ENCODE data around the gene TMPRSS11D. TPM values are rescaled to one million over a fixed set of nuclear protein-coding genes. Genes with fewer than 3 reads are reported as not detected.

Gene TMPRSS11D
- total and polyA plus RNA-seq, 5 donors from 2014 or later, result not detected

- no peaks in the 10 kb centered on the region for H3K27me3 Mint-ChIP-seq
- no peaks in the 10 kb centered on the region for H3K4me1 ChIP-seq (ENCODE audit: control insufficient read depth, insufficient read depth, low read length, poor library complexity, severe bottlenecking)
- no peaks in the 10 kb centered on the region for H3K9me3 ChIP-seq (ENCODE audit: control insufficient read depth in 2 of 2, low read length in 2 of 2)
- H3K4me3 Mint-ChIP-seq, result no peak overlapping the region
- no peaks in the 10 kb centered on the region for H3K27me3 ChIP-seq (ENCODE audit: control insufficient read depth, insufficient read depth, low read length)
- H3K4me1 Mint-ChIP-seq, result no peaks in the 10 kb centered on the region
- H3K36me3 Mint-ChIP-seq, result no peaks in the 10 kb centered on the region
- no peak overlapping the region for H3K4me3 ChIP-seq (ENCODE audit: low read depth, low read length)
- peaks cover 0 to 7% (median 0%) of the 10 kb centered on the region in 7 donors for H3K9me3 Mint-ChIP-seq
- no peak overlapping the region for H3K27ac ChIP-seq (ENCODE audit: insufficient read depth, low read length, poor library complexity, severe bottlenecking)
- ATAC-seq (ENCODE audit: low read depth in 2 of 2) (no peak), DNase-seq (peak in 1 of 3 donors; percentile 30)
- H3K36me3 ChIP-seq (ENCODE audit: control insufficient read depth, insufficient read depth, low read length), result no peaks in the 10 kb centered on the region
- H3K27ac Mint-ChIP-seq, result no peak overlapping the region
These were observed 11.9 kb downstream of the TMPRSS11D start for GRCh38 chr4:67871867-67872266.

DNA sequence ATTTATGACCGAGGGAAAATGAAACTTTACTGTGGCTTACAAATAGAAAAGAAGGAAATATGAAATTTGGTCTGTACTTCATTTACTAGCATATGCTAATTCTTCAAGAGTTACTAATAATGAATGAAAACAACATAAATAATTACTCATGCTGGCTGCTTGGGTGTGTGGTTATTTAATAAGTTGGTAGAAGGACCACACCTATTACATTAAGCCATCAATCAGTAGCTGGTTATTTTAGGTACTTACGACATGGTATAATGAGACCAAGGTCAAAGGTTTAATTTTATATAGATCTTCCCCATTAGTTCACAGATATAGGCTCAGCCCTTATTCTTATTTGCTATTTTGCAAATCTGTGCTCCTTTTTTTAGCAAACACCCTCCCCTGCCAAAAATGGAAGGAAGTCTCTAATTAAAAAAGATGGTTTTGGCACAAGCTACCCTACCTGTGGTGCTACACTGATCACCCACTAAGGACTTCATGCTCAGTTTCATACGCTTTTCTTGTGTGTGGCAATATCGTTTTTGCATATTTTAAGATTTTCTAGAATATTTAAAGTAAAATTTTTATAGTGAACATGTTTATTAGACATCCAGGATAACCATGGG, 14.1 kb downstream of the TMPRSS11D start:
- Mint-ChIP-seq H3K27ac (no peak overlapping the region), H3K9me3 (peaks cover 0 to 6% (median 1%) of the 10 kb centered on the region in 7 donors), H3K36me3 (no peaks in the 10 kb centered on the region), H3K4me3 (no peak overlapping the region), H3K4me1 (no peaks in the 10 kb centered on the region), H3K27me3 (no peaks in the 10 kb centered on the region)
- no peaks in the 10 kb centered on the region for H3K9me3 ChIP-seq (ENCODE audit: control insufficient read depth in 2 of 2, low read length in 2 of 2)
- no peaks in the 10 kb centered on the region for H3K27me3 ChIP-seq (ENCODE audit: control insufficient read depth, insufficient read depth, low read length)
- DNase-seq (no peak), ATAC-seq (ENCODE audit: low read depth in 2 of 2) (no peak)
- no peak overlapping the region for H3K27ac ChIP-seq (ENCODE audit: insufficient read depth, low read length, poor library complexity, severe bottlenecking)
- no peaks in the 10 kb centered on the region for H3K36me3 ChIP-seq (ENCODE audit: control insufficient read depth, insufficient read depth, low read length)
- H3K4me3 ChIP-seq (ENCODE audit: low read depth, low read length), result no peak overlapping the region
- H3K4me1 ChIP-seq (ENCODE audit: control insufficient read depth, insufficient read depth, low read length, poor library complexity, severe bottlenecking), result no peaks in the 10 kb centered on the region

GRCh38 chr4:67861513-67861912, 22.3 kb downstream of the TMPRSS11D start:
- ATAC-seq (ENCODE audit: low read depth in 2 of 2) (no peak), DNase-seq (no peak)
- H3K4me1 Mint-ChIP-seq, result no peaks in the 10 kb centered on the region
- no peaks in the 10 kb centered on the region for H3K9me3 ChIP-seq (ENCODE audit: control insufficient read depth in 2 of 2, low read length in 2 of 2)
- H3K27me3 ChIP-seq (ENCODE audit: control insufficient read depth, insufficient read depth, low read length), result no peaks in the 10 kb centered on the region
- no peaks in the 10 kb centered on the region for H3K27me3 Mint-ChIP-seq
- H3K27ac ChIP-seq (ENCODE audit: insufficient read depth, low read length, poor library complexity, severe bottlenecking), result no peak overlapping the region
- H3K4me3 Mint-ChIP-seq, result no peak overlapping the region
- peaks cover 0 to 9% (median 4%) of the 10 kb centered on the region in 7 donors for H3K9me3 Mint-ChIP-seq
- H3K36me3 ChIP-seq (ENCODE audit: control insufficient read depth, insufficient read depth, low read length), result no peaks in the 10 kb centered on the region
- no peak overlapping the region for H3K4me3 ChIP-seq (ENCODE audit: low read depth, low read length)
- no peaks in the 10 kb centered on the region for H3K4me1 ChIP-seq (ENCODE audit: control insufficient read depth, insufficient read depth, low read length, poor library complexity, severe bottlenecking)
- no peak overlapping the region for H3K27ac Mint-ChIP-seq
- H3K36me3 Mint-ChIP-seq, result no peaks in the 10 kb centered on the region

- no peak for ATAC-seq (ENCODE audit: low read depth in 2 of 2)
- Mint-ChIP-seq H3K27me3 (peaks cover 4% of the 10 kb centered on the region), H3K36me3 (no peaks in the 10 kb centered on the region), H3K4me1 (no peaks in the 10 kb centered on the region), H3K4me3 (no peak overlapping the region), H3K9me3 (peaks cover 2 to 18% (median 4%) of the 10 kb centered on the region in 7 donors), H3K27ac (no peak overlapping the region)
- H3K4me3 ChIP-seq (ENCODE audit: low read depth, low read length), result no peak overlapping the region
- H3K9me3 ChIP-seq (ENCODE audit: control insufficient read depth in 2 of 2, low read length in 2 of 2), result no peaks in the 10 kb centered on the region
- DNase-seq, result no peak
- no peaks in the 10 kb centered on the region for H3K27me3 ChIP-seq (ENCODE audit: control insufficient read depth, insufficient read depth, low read length)
- no peaks in the 10 kb centered on the region for H3K4me1 ChIP-seq (ENCODE audit: control insufficient read depth, insufficient read depth, low read length, poor library complexity, severe bottlenecking)
- H3K36me3 ChIP-seq (ENCODE audit: control insufficient read depth, insufficient read depth, low read length), result no peaks in the 10 kb centered on the region
- H3K27ac ChIP-seq (ENCODE audit: insufficient read depth, low read length, poor library complexity, severe bottlenecking), result no peak overlapping the region
These were observed 30.5 kb downstream of the TMPRSS11D start for GRCh38 chr4:67853336-67853735.

GRCh38 chr4:67820903-67821302, 62.9 kb downstream of the TMPRSS11D start:
- DNase-seq (no peak), ATAC-seq (ENCODE audit: low read depth in 2 of 2) (no peak)
- Mint-ChIP-seq H3K9me3 (peaks cover 1 to 12% (median 5%) of the 10 kb centered on the region in 7 donors), H3K4me3 (no peak overlapping the region), H3K4me1 (peaks cover 0 to 7% (median 0%) of the 10 kb centered on the region in 4 donors), H3K27ac (no peak overlapping the region), H3K36me3 (no peaks in the 10 kb centered on the region), H3K27me3 (peaks cover 4% of the 10 kb centered on the region)
- Histone ChIP-seq H3K36me3 (ENCODE audit: control insufficient read depth, insufficient read depth, low read length) (no peaks in the 10 kb centered on the region), H3K27ac (ENCODE audit: insufficient read depth, low read length, poor library complexity, severe bottlenecking) (no peak overlapping the region), H3K9me3 (ENCODE audit: control insufficient read depth in 2 of 2, low read length in 2 of 2) (no peaks in the 10 kb centered on the region), H3K27me3 (ENCODE audit: control insufficient read depth, insufficient read depth, low read length) (no peaks in the 10 kb centered on the region), H3K4me1 (ENCODE audit: control insufficient read depth, insufficient read depth, low read length, poor library complexity, severe bottlenecking) (no peaks in the 10 kb centered on the region), H3K4me3 (ENCODE audit: low read depth, low read length) (no peak overlapping the region)

GRCh38 chr4:67810011-67810410, 73.8 kb downstream of the TMPRSS11D start:
- DNase-seq (no peak), ATAC-seq (ENCODE audit: low read depth in 2 of 2) (no peak)
- Histone ChIP-seq H3K4me1 (ENCODE audit: control insufficient read depth, insufficient read depth, low read length, poor library complexity, severe bottlenecking) (no peaks in the 10 kb centered on the region), H3K27ac (ENCODE audit: insufficient read depth, low read length, poor library complexity, severe bottlenecking) (no peak overlapping the region), H3K9me3 (ENCODE audit: control insufficient read depth in 2 of 2, low read length in 2 of 2) (peaks cover 0 to 5% of the 10 kb centered on the region in 2 experiments), H3K4me3 (ENCODE audit: low read depth, low read length) (no peak overlapping the region), H3K27me3 (ENCODE audit: control insufficient read depth, insufficient read depth, low read length) (no peaks in the 10 kb centered on the region), H3K36me3 (ENCODE audit: control insufficient read depth, insufficient read depth, low read length) (no peaks in the 10 kb centered on the region)
- H3K36me3 Mint-ChIP-seq, result peaks cover 4% of the 10 kb centered on the region
- peaks cover 0 to 48% (median 11%) of the 10 kb centered on the region in 7 donors for H3K9me3 Mint-ChIP-seq
- no peak overlapping the region for H3K27ac Mint-ChIP-seq
- peaks cover 8% of the 10 kb centered on the region for H3K27me3 Mint-ChIP-seq
- H3K4me1 Mint-ChIP-seq, result no peaks in the 10 kb centered on the region
- no peak overlapping the region for H3K4me3 Mint-ChIP-seq

DNA sequence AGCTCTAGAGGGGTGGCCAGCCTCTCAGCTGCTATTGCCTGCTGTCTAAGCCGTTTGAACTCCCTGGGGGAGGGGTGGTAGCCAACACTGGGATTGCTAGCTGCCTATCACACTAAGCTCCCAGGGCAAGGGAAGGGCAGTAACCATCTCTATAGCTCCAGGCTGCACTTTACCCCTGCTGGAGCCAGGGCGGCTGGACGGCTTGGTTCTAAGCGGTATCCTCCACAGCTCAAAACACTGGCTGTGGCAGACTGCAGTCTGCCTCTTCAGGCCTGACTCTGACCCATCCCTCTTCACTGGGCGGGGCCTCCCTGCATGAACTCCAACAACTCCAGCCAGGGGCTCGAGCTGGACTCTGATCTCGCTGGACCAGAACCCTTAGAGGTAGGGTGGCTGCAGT, 74.3 kb downstream of the TMPRSS11D start:
- no peaks in the 10 kb centered on the region for H3K27me3 ChIP-seq (ENCODE audit: control insufficient read depth, insufficient read depth, low read length)
- H3K36me3 Mint-ChIP-seq, result peaks cover 4% of the 10 kb centered on the region
- H3K9me3 ChIP-seq (ENCODE audit: control insufficient read depth in 2 of 2, low read length in 2 of 2), result peaks cover 0 to 5% of the 10 kb centered on the region in 2 experiments
- H3K27ac Mint-ChIP-seq, result no peak overlapping the region
- ATAC-seq (ENCODE audit: low read depth in 2 of 2) (no peak), DNase-seq (no peak)
- peaks cover 0 to 44% (median 10%) of the 10 kb centered on the region in 7 donors for H3K9me3 Mint-ChIP-seq
- peaks cover 8% of the 10 kb centered on the region for H3K27me3 Mint-ChIP-seq
- no peak overlapping the region for H3K4me3 Mint-ChIP-seq
- no peak overlapping the region for H3K4me3 ChIP-seq (ENCODE audit: low read depth, low read length)
- no peak overlapping the region for H3K27ac ChIP-seq (ENCODE audit: insufficient read depth, low read length, poor library complexity, severe bottlenecking)
- H3K4me1 ChIP-seq (ENCODE audit: control insufficient read depth, insufficient read depth, low read length, poor library complexity, severe bottlenecking), result no peaks in the 10 kb centered on the region
- H3K4me1 Mint-ChIP-seq, result no peaks in the 10 kb centered on the region
- no peaks in the 10 kb centered on the region for H3K36me3 ChIP-seq (ENCODE audit: control insufficient read depth, insufficient read depth, low read length)

DNA sequence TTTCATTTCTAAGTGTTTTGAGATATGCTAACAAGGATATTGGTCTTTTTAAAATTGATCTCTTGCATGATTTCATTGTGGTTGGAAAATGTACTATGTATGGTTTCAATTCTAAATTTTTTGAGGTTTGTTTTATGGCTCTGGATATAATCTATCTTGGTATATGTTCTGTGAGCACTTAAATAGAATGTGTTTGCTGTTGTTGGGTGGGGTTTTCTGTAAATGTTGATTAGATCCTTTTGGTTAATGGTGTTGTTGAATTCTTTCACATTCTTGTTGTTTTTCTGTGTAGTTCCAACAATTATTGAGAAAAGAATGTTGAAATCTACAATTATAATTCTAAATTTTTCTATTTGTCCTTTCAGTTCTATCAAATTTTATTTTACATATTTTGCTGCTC, 87.0 kb downstream of the TMPRSS11D start:
- peaks cover 4% of the 10 kb centered on the region for H3K36me3 Mint-ChIP-seq

More for the DNA sequence above, 87.0 kb downstream of the TMPRSS11D start:
- DNase-seq (no peak), ATAC-seq (ENCODE audit: low read depth in 2 of 2) (no peak)
- Mint-ChIP-seq H3K27ac (no peak overlapping the region), H3K27me3 (no peaks in the 10 kb centered on the region), H3K4me3 (no peak overlapping the region), H3K9me3 (peaks cover 0 to 2% (median 0%) of the 10 kb centered on the region in 7 donors), H3K4me1 (no peaks in the 10 kb centered on the region)
- Histone ChIP-seq H3K9me3 (ENCODE audit: control insufficient read depth in 2 of 2, low read length in 2 of 2) (no peaks in the 10 kb centered on the region), H3K4me3 (ENCODE audit: low read depth, low read length) (no peak overlapping the region), H3K27ac (ENCODE audit: insufficient read depth, low read length, poor library complexity, severe bottlenecking) (no peak overlapping the region), H3K4me1 (ENCODE audit: control insufficient read depth, insufficient read depth, low read length, poor library complexity, severe bottlenecking) (no peaks in the 10 kb centered on the region), H3K36me3 (ENCODE audit: control insufficient read depth, insufficient read depth, low read length) (no peaks in the 10 kb centered on the region), H3K27me3 (ENCODE audit: control insufficient read depth, insufficient read depth, low read length) (no peaks in the 10 kb centered on the region)

Measured in CD4-positive, CD25-positive, alpha-beta regulatory T cell (primary cell).